GM18519 (cell line): ENCODE data around the gene OR2V1.

Experiments used
- ATAC-seq: cut with Tn5 transposase; IDR thresholded peaks from one replicate; pipeline ENCODE4 v1.9.1; 2021; ENCODE audit warnings: mild to moderate bottlenecking, moderate library complexity; ENCODE audit not compliant: unreplicated experiment, low FRiP score

The OR2V1 gene

DNA sequence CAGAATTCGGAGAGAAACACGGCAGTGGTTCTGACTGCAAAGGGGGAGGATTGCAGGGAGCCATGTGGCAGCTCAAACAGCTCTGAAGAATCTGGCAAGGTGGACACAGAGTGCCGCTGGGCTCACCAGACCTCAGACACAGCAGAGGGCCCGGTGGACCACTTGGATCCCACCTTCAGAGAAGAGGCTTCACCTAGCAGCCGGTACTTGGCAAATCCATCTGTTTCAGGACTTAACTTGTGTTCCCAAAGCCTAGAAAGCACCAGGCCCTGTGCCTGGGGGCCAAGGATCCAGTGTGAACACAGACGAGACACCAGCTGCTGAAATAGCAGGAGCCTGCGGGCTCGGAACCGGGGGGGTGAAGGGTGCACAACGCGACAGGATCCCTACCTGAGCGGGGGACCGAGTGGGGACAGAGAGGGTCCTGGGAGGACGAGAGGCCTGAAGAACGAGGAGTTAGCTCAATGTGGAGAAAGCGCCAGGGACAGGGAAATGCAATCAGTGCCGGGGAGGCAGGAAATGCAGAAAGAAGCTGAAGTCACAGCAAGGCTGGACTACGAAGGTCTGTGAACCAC, 46.3 kb downstream of the OR2V1 start:
- ATAC-seq, result no peak

DNA sequence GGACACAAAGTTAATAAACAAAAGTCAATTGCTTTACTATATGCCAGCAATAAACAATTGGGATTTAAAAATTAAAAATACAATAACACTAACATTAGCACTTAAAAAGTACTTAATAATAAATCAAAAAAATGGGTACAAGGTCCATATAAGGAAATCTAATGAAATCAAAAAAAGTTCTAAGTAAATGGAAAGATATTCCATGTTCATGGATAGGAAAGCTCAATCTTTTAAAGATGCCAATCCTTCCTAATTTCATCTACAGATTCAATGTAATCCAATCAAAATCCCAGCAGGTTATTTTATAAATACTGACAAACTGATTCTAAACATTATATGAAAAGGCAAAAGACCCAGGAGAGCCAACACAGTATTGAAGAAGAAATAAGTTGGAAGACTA, 49.0 kb downstream of the OR2V1 start:
- ATAC-seq, result no peak

DNA sequence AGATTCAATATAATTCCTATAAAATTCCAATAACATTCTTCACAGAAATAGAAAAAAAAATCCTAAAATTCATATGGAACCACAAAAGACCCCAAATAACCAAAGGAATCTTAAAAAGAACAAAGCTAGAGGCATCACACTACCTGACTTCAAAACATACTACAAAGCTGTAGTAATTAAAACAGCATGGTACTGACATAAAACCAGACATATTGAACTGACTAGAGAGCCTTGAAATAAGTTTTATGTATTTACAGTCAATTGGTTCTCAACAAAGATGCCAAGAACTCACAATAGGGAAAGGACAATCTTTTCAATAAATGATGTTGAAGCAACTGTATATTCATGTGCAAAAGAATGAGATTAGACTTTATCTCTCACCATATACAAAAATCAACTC, 54.0 kb downstream of the OR2V1 start:
- ATAC-seq, result no peak
